Mammary microvascular endothelial cell (primary cell): ENCODE data around the gene SPDYE2B. TPM values are rescaled to one million over a fixed set of nuclear protein-coding genes. Genes with fewer than 3 reads are reported as not detected.

Source experiments
- total RNA-seq: library from RNA; depleted of rRNA; stranded (reverse); fragments of >200 nt; gene quantifications from 2 replicates; pipeline ENCODE4 v1.2.3, GENCODE V29; 2015

The SPDYE2B gene
- not detected in 2 replicates for total RNA-seq

DNA sequence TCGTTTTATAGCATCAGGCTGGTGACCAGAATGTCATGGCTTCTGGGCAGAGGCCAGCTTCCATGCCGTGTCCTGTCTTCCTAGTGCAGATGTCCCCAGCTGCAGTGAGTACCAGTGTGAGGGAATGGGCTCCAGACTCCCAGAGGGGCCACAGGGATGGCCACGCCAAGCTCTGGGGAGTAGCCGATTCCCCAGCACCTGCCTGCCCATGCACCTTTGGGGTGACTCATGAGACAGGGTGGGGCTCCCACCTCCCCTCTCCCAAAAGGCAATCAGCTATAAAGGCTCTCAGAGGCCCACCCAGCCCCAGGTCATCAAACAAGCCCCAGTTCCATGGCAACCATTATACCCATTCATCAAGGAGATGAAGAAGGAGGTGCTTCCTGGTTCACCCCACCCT is at the start of gene SPDYE2B:
TSS of gene SPDYE2B (plus strand) at position 396 of the 400 bp plus-strand sequence. CDS start 2,030 bp downstream, outside the sequence.

GRCh38 chr7:102616507-102617125 is 33.5 kb upstream of the SPDYE2B start, which contains the start of gene RASA4:
TSS of gene RASA4 (minus strand) at chr7:102616756. CDS start at chr7:102616689, 67 bp downstream.

GRCh38 chr7:102642691-102643090 is 7.4 kb upstream of the SPDYE2B start, which contains the start of gene UPK3BL1:
TSS of gene UPK3BL1 (minus strand) at chr7:102642791. CDS start at chr7:102642741, 50 bp downstream.

GRCh38 chr7:102671166-102671955 is 21.2 kb downstream of the SPDYE2B start, which contains the start of gene POLR2J2:
TSS of gene POLR2J2 (minus strand) at chr7:102671663. CDS start at chr7:102671601, 62 bp downstream.

Other genes with a start within 250 kb of the SPDYE2B start
- 65.9 and 82.4 TPM in 2 replicates for gene ORAI2, start 216.7 kb upstream of the SPDYE2B start, total RNA-seq
- gene ALKBH4, start 185.5 kb upstream of the SPDYE2B start, total RNA-seq = 10.7 and 12.1 TPM in 2 replicates
- gene LRWD1, start 185.3 kb upstream of the SPDYE2B start, total RNA-seq = 13.2 and 14.6 TPM in 2 replicates
- 28.8 and 38.4 TPM in 2 replicates for gene POLR2J, start 171.4 kb upstream of the SPDYE2B start, total RNA-seq
- 3.3 and 4.6 TPM in 2 replicates for gene RASA4B, start 132.5 kb upstream of the SPDYE2B start, total RNA-seq
- gene UPK3BL2, start 106.6 kb upstream of the SPDYE2B start, total RNA-seq = 0.67 and 1.6 TPM in 2 replicates
- not detected in 2 replicates for gene SPDYE2, start 99.1 kb upstream of the SPDYE2B start, total RNA-seq
- gene POLR2J3, start 77.7 kb upstream of the SPDYE2B start, total RNA-seq = 12.4 and 16.2 TPM in 2 replicates
- gene RASA4, start 33.6 kb upstream of the SPDYE2B start, total RNA-seq = 13.1 and 13.3 TPM in 2 replicates
- gene UPK3BL1, start 7.5 kb upstream of the SPDYE2B start, total RNA-seq = 6.1 and 9.5 TPM in 2 replicates
- not detected in 2 replicates for gene POLR2J2, start 21.3 kb downstream of the SPDYE2B start, total RNA-seq
- gene FAM185A, start 98.7 kb downstream of the SPDYE2B start, total RNA-seq = 11.5 and 12.5 TPM in 2 replicates